Neural cell (in vitro differentiated cells): ENCODE measurements around the gene IDE.

Experiments used
- RAD21 ChIP-seq: fragments of 450-650 bp; conservative IDR thresholded peaks from 2 replicates; pipeline ENCODE4 v1.6.1; 2014; ENCODE audit warnings: antibody characterized with exemption, mild to moderate bottlenecking, moderate library complexity
- TF ChIP-seq, protein P1 (sequence below): fragments of 450-650 bp; IDR thresholded peaks from 2 replicates; pipeline ENCODE4 v1.5.1; 2014; ENCODE audit warnings: antibody characterized with exemption, mild to moderate bottlenecking, moderate library complexity; ENCODE audit not compliant: poor library complexity, severe bottlenecking

DNA sequence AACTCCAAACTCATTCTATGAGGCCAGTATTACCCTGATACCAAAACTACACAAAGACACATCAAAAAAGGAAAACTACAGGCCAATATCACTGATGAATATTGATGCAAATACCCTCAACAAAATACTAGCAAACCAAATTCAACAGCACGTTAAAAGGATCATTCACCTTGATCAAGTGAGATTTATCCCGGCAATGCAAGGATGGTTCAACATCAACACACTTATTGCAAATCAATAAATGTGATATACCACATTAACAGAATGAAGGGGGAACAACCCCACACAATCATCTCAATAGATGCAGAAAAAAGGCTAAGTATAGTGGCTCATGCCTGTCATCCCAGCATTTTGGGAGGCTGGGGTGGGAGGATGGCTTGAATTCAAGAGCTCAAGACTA lies 19.9 kb downstream of the IDE start:
- TF ChIP-seq, protein P1, sequence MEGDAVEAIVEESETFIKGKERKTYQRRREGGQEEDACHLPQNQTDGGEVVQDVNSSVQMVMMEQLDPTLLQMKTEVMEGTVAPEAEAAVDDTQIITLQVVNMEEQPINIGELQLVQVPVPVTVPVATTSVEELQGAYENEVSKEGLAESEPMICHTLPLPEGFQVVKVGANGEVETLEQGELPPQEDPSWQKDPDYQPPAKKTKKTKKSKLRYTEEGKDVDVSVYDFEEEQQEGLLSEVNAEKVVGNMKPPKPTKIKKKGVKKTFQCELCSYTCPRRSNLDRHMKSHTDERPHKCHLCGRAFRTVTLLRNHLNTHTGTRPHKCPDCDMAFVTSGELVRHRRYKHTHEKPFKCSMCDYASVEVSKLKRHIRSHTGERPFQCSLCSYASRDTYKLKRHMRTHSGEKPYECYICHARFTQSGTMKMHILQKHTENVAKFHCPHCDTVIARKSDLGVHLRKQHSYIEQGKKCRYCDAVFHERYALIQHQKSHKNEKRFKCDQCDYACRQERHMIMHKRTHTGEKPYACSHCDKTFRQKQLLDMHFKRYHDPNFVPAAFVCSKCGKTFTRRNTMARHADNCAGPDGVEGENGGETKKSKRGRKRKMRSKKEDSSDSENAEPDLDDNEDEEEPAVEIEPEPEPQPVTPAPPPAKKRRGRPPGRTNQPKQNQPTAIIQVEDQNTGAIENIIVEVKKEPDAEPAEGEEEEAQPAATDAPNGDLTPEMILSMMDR, result no peak
- TF ChIP-seq RAD21, result no peak
